Epidermal melanocyte (primary cell): ENCODE data around the gene EEPD1.
"Not testable (repeated sequence)": the region's sequence is repeated elsewhere in the genome, so short reads cannot be mapped to it uniquely, and the experiment has no call there.

Experiments used
- DNase-seq: peaks from one replicate; pipeline ENCODE4 v3.0.0; 2011; ENCODE audit warnings: low spot score; ENCODE audit not compliant: insufficient read length

The EEPD1 gene

DNA sequence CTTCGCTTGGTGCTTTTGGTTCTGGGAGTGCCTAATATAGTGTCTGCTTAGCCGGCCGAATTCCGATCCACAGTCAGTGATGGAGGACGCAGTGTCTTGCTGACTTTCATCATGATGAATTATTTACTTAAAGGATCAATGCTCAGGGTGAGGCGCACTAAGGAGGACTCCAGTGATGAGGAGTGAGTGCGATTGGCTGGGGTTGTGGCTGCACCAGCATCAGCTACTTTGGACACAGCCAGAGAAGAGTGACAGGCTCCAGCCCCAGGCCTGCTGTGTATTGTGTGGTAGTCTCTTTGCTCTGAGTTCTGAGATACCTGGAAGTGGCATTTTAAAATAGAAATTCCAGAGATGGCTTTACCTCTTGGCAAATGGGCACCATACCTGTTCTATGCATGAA, 163.3 kb downstream of the EEPD1 start:
- no peak for DNase-seq

DNA sequence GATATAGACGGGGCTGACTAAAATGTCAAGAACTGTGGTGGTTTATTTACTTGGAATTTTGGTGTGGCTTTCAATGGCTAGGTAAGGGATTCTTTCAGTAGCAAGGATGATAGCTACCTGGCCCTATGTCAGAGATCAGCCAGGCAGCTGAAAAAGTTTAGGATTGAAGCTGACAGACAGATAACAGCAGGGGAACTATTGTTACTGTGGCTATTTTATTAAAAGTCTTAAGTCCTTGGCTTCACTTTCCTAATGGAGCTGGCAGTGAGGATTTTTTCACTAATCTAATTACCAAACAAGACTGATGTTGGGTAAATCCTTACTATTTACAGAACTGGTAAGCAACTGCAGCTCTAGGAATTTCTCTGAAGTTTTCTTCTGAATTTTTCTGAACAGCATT, 164.2 kb downstream of the EEPD1 start:
- no peak for DNase-seq

DNA sequence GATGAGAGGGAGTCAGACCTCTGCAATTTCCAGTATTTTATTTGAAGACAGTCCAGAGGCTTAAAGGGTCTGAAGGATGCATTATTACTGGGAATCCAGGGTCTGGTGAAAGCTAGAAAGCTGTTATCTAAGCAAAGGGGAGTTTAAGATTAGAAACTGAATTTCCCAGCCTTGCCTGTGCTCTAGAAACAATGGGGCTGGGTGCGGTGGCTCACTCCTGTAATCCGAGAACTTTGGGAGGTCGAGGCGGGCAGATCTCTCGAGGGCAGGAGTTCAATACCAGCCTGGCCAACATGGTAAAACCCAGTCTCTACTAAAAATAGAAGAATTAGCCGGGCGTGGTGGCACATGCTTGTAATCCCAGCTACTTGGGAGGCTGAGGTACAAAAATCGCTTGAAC, 165.1 kb downstream of the EEPD1 start:
- DNase-seq, result no peak

DNA sequence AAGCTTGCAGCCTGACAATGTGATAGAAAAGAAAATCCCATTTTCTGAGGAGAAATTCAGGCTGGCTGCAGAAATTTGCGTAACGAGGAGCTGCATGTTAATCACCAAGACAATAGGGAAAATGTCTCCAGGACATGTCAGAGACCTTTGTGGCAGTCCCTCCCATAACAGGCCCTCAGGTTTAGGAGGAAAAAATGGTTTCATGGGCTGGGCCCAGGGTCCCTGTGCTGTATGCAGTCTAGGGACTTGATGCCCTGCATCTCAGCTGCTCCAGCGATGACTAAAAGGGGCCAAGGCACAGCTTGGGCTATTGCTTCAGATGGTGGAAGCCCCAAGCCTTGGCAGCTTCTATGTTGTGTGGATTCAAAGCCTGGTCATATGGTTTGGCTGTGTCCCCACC, 168.2 kb downstream of the EEPD1 start:
- not testable (repeated sequence) for DNase-seq

DNA sequence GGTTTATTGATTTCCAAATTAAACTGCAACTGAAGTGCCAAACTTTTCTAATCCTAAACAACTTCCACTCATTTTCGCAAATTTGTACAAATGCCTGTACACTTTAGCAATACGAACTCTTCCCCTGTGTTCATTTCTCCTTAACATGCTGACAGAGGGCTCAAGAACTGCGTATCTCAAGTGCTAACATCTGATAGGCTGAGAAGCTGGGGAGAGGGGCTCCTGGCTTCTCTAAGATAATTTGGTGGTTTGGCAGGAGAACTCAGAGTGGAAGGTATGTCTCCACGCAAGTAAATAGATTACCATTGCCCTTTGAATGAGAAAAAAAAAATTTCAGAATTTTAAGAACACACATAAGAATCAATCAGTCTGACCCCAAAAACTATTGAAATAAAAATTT, 183.3 kb downstream of the EEPD1 start:
- DNase-seq, result no peak

DNA sequence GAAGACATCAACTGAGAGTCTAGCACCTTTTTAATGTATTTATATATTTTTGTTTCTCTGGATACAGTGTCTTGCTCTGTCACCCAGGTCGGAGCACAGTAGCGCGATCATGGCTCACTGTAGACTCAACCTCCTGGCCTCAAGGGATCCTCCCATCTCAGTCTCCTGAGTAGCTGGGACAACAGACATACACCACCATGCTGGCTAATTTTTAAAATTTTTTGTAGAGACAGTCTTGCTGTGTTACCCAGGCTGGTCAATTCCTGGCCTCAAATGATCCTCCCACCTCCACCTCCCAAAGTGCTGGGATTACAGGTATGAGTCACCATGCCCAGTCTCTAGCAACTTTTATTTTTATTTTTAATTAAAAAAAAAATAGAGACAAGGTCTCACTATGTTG, 185.2 kb downstream of the EEPD1 start:
- no peak for DNase-seq

DNA sequence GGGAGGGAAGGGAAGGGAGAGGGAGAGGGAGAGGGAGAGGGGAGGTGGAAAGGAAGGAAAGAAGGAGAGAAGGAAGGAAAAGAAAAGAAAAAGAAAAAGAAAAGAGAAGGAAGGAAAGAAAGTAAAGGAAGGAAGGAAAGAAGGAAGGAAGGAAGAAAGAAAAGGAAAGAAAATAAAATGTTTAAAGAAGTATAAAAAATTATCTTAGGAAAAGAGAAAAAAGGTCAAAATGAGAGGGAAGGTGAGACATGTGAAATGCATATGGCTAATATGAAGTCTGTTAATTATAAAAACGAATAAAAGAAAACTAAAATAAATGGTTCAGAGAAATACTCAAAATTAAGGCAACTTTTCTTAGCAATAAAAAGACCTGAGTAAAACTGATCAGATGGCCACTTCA, 190.5 kb downstream of the EEPD1 start:
- no peak for DNase-seq

DNA sequence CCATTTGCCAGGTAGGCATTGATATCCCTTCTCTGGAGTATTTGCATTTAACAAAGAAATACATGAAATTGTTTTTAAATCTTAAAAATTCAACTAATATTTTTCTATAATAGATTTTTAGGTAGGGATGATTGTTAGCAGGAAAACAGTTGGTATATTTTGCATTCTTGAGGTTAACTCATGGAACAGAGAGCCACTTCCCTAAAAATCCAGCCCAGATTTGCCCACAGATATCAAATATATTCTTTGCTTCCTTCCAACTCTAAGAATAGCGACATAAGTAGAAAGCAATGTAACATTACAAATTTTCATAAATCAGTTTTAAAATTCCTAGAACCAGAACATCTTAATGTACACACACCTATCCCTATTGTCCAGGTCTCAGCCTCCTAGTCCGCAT, 191.6 kb downstream of the EEPD1 start:
- DNase-seq, result no peak

DNA sequence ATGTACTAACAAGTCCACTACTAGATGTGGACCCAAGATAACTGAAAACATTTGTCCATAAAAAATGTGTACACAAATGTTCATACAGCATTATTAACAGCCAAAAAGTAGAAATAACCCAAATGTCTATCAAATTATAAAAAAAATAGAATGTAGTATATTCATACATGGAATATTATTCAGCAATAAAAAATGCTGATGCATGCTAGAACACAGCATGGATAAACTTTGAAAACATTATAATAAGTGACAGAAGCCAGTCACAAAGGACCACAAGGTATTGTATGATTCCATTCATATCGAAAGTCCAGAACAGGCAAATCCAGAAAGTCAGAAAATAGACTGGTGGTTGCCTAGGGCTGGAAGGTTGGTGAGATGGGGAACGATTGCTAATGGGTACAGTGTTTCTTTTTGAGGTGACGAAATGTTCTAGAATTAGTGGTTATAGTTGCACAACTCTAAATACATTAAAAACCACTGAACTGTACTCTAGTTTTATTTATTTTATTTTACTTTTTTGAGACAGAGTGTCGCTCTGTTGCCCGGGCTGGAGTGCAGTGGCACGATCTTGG, 193.3 kb downstream of the EEPD1 start:
- DNase-seq, result no peak

DNA sequence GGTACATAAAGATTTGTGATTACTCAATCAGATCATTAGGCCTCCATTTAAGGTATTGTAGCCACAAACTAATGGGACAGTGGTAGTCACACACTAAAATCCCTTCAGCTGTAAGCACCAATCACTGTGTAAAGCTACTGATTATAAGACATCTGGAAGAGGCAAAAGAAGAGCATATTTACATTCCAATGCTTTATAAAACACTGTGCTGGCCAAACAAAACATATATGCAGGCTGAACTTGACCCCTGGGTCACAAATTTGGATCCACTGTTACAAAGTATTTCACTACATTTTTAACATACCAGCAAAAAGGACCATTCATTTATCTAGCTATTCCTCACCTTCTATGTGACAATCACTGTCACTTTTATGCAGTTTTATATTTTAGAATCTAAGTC, 195.2 kb downstream of the EEPD1 start:
- DNase-seq, result no peak

DNA sequence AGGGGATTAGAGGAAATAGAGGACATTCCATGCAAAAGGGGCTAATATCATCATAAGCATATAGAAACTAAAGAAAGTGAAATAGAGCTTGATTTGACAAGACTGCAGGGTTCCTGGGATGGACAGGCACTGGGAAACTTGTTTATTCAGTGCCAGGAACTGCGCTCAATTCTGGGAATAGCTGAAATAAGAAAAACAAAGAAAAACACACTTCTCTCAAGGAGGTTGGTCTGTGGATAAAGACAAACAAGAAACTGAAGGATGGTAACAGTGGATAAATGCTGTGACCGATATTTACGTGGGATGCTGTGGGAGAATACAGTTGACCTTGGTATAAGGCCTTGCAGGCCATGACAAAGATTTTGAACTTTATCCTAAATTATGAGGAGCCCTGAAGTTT, 195.7 kb downstream of the EEPD1 start:
- no peak for DNase-seq

DNA sequence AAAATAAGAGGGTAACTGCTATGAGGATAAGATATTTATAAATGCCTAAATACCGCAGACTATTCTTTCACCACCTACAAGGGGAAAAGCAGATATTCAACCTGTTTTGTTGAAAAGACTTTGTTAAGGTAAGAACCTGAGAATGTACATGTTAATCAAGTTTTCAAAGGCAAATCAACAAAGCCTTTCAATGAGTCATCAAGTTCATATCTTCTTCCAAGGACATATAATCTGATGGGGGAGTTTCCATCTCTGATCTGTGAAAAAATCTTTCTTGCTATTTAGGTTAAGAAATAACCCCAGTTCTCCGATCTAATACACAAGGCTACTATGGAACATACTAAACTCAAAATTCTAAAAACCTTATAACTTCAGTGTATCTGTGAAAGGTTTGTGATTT, 196.6 kb downstream of the EEPD1 start:
- no peak for DNase-seq
